K562 (cell line): ENCODE data around the gene FADS1. TPM values are rescaled to one million over a fixed set of nuclear protein-coding genes. Genes with fewer than 3 reads are reported as not detected.

Source experiments
- BRD9 ChIP-seq: fragments of 450-650 bp; IDR thresholded peaks from 2 replicates; pipeline ENCODE4 v1.6.1; 2018; ENCODE audit warnings: low read depth; ENCODE audit not compliant: partially characterized antibody
- CBX3 ChIP-seq, 2 experiments: IDR thresholded peaks; 1 replicate in 1 of 2; 2 replicates in 1 of 2; pipeline ENCODE4 v1.6.1; 2012; ENCODE audit warnings: inconsistent platforms in 2 of 2, low read length in 2 of 2, borderline replicate concordance in 1 of 2, control low read depth in 1 of 2
- CCNT2 ChIP-seq: IDR thresholded peaks from 2 replicates; pipeline ENCODE4 v1.6.1; 2011; ENCODE audit warnings: borderline replicate concordance, low read depth, mild to moderate bottlenecking, moderate library complexity, mixed read lengths, low read length; ENCODE audit not compliant: insufficient read length; ENCODE audit errors: extremely low read depth
- FOSL1 ChIP-seq: fragments of 200-800 bp; sonication (Bioruptor generic); conservative IDR thresholded peaks from 2 replicates; pipeline ENCODE4 v1.6.1; 2016; ENCODE audit warnings: missing genetic modification characterization, missing compliant biosample characterization
- HDAC3 ChIP-seq: fragments of 450-650 bp; IDR thresholded peaks from 2 replicates; pipeline ENCODE4 v1.6.1; 2018; ENCODE audit warnings: borderline replicate concordance, mild to moderate bottlenecking, moderate library complexity; ENCODE audit not compliant: partially characterized antibody
- IRF1 ChIP-seq: sonication (generic); formaldehyde crosslinking; IDR thresholded peaks from 2 replicates; pipeline ENCODE4 v1.8.0; 2022; ENCODE audit warnings: missing genetic modification reagents, mild to moderate bottlenecking, borderline replicate concordance
- NCOA1 ChIP-seq: fragments of 450-650 bp; IDR thresholded peaks from 2 replicates; pipeline ENCODE4 v1.6.1; 2016; ENCODE audit warnings: low read depth
- PCBP1 ChIP-seq: fragments of 200-400 bp; formaldehyde crosslinking; IDR thresholded peaks from 2 replicates; pipeline ENCODE4 v1.6.1; 2018; ENCODE audit warnings: mild to moderate bottlenecking, low read depth, low read length; ENCODE audit not compliant: poor library complexity, severe bottlenecking
- RBFOX2 ChIP-seq: fragments of 200-400 bp; formaldehyde crosslinking; IDR thresholded peaks from 2 replicates; pipeline ENCODE4 v1.6.1; 2017; ENCODE audit warnings: low read depth, mild to moderate bottlenecking, low read length, moderate library complexity
- RBM39 ChIP-seq: fragments of 200-400 bp; formaldehyde crosslinking; optimal IDR thresholded peaks from 2 replicates; pipeline ENCODE3; 2018; ENCODE audit warnings: low read depth, low read length
- SAP30 ChIP-seq: fragments of 200-600 bp; sonication (generic); IDR thresholded peaks from 2 replicates; pipeline ENCODE4 v1.6.1; 2012; ENCODE audit warnings: borderline replicate concordance, low read depth, mild to moderate bottlenecking, moderate library complexity, low read length, control low read depth, inconsistent platforms; ENCODE audit not compliant: insufficient read depth, poor library complexity, severe bottlenecking
- SUPT5H ChIP-seq: fragments of 450-650 bp; IDR thresholded peaks from 2 replicates; pipeline ENCODE4 v1.6.1; 2016
- THAP7 ChIP-seq: fragments of 250-450 bp; sonication (Bioruptor Pico); IDR thresholded peaks from 2 replicates; pipeline ENCODE4 v1.5.0; 2021
- YY1 ChIP-seq, 3 experiments: IDR thresholded peaks; 2 replicates each; pipeline ENCODE4 v1.6.1; 2011; ENCODE audit warnings: low read length in 2 of 3, mild to moderate bottlenecking in 2 of 3, moderate library complexity in 2 of 3, borderline replicate concordance in 1 of 3, control low read depth in 1 of 3, low read depth in 1 of 3; ENCODE audit not compliant: insufficient read depth in 3 of 3, insufficient replicate concordance in 2 of 3, control insufficient read depth in 1 of 3, insufficient read length in 1 of 3; ENCODE audit errors: extremely low read depth in 1 of 3
- ZFX ChIP-seq: sonication (generic); formaldehyde crosslinking; IDR thresholded peaks from 2 replicates; pipeline ENCODE4 v1.8.0; 2022; ENCODE audit warnings: mild to moderate bottlenecking, missing genetic modification reagents, moderate library complexity
- ZNF41 ChIP-seq: fragments of 250-450 bp; sonication (Bioruptor Pico); conservative IDR thresholded peaks from 2 replicates; pipeline ENCODE4 v1.4.0; 2020; ENCODE audit warnings: mild to moderate bottlenecking
- ZNF780A ChIP-seq: fragments of 250-450 bp; sonication (Bioruptor Pico); IDR thresholded peaks from 2 replicates; pipeline ENCODE4 v1.5.0; 2021; ENCODE audit warnings: mild to moderate bottlenecking
- polyA plus RNA-seq, 8 experiments: library from polyadenylated mRNA; depleted of rRNA in 4 of 8; stranded (reverse) in 5 of 8; unstranded in 3 of 8; fragments of >200 nt; fragmentation: Nextera tagmentation in 2 of 8; fragmentation: Illumina TruSeq in 1 of 8; extraction: Ambion mirVana in 2 of 8; extraction: Trizol in 1 of 8; gene quantifications; 2 replicates each; pipeline versions ENCODE4 v1.2.1 to v1.2.3, GENCODE V29; 2011 to 2014; ENCODE audit warnings: inconsistent platforms in 1 of 8, missing spikeins in 1 of 8
- total RNA-seq, 7 experiments: library from RNA; depleted of rRNA in 6 of 7; stranded (reverse); fragments of >200 nt in 6 of 7; fragmentation: Illumina TruSeq in 2 of 7; extraction: Trizol in 2 of 7; gene quantifications; 2 replicates each; pipeline versions ENCODE4 v1.2.1 to v1.2.3, GENCODE V29; 2011 to 2021; ENCODE audit warnings: low replicate concordance in 1 of 7
- TF ChIP-seq, protein P1 (sequence below): fragments of 250-450 bp; sonication (Bioruptor Pico); IDR thresholded peaks from 2 replicates; pipeline ENCODE4 v1.8.0; 2022; ENCODE audit warnings: moderate library complexity, mild to moderate bottlenecking, inconsistent platforms

The FADS1 gene
- total and polyA plus RNA-seq, 9 of the 15 experiments (the other 6 are each of a cell fraction or from before 2014, with no cell fraction given) = 110 to 864 (median 364) TPM

- TF ChIP-seq ZNF780A (CRISPR knock-in tag) = no peak
- TF ChIP-seq SUPT5H = peak; percentile 69
- TF ChIP-seq ZNF41 (CRISPR knock-in tag) = no peak
- TF ChIP-seq YY1 (IDR thresholded peaks at IDR 0.05; ENCODE audit: borderline replicate concordance in 1 of 3, control insufficient read depth in 1 of 3, extremely low read depth in 1 of 3, insufficient read depth in 3 of 3, insufficient read length in 1 of 3, insufficient replicate concordance in 2 of 3, low read depth in 1 of 3, low read length in 2 of 3) = peak in 1 of 3 experiments; percentile 42
- TF ChIP-seq SAP30 = peak; percentile 54
- TF ChIP-seq, protein P1, sequence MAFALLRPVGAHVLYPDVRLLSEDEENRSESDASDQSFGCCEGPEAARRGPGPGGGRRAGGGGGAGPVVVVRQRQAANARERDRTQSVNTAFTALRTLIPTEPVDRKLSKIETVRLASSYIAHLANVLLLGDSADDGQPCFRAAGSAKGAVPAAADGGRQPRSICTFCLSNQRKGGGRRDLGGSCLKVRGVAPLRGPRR (CRISPR knock-in tag) = no peak
- peak; percentile 57; the same call in 1 of the 2 replicates for TF ChIP-seq RBFOX2
- TF ChIP-seq BRD9 = peak; percentile 60
- TF ChIP-seq FOSL1 = 0 out of 2 replicates have a peak, but pooled peaks have one; percentile 4
- TF ChIP-seq CCNT2 = peak; percentile 32
- peak; percentile 26 for TF ChIP-seq PCBP1
- TF ChIP-seq IRF1 (CRISPR knock-in tag) = 0 out of 2 replicates have a peak, but pooled peaks have one; percentile 41
- no peak for TF ChIP-seq RBM39
- peak; percentile 66 for TF ChIP-seq ZFX (CRISPR knock-in tag)
- 0 out of 3 replicates have a peak, but pooled peaks of 1 of the 2 experiments have one; percentile 7 for TF ChIP-seq CBX3 (IDR thresholded peaks at IDR 0.05; ENCODE audit: borderline replicate concordance in 1 of 2, low read length in 2 of 2)
- peak; percentile 66; the same call in 1 of the 2 replicates for TF ChIP-seq THAP7 (CRISPR knock-in tag)
- no peak for TF ChIP-seq HDAC3
- 0 out of 2 replicates have a peak, but pooled peaks have one; percentile 23 for TF ChIP-seq NCOA1
Measured at GRCh38 chr11:61815790-61816735, 740 bp downstream of the FADS1 start (continued).
